DMS 273 (cell line): ENCODE measurements around the gene PTPRG.

ENCODE experiments used
- DNase-seq: peaks from one replicate; lab custom pipeline; 2025; ENCODE audit not compliant: unreplicated experiment; lab: John Stamatoyannopoulos, UW

Gene PTPRG

DNA sequence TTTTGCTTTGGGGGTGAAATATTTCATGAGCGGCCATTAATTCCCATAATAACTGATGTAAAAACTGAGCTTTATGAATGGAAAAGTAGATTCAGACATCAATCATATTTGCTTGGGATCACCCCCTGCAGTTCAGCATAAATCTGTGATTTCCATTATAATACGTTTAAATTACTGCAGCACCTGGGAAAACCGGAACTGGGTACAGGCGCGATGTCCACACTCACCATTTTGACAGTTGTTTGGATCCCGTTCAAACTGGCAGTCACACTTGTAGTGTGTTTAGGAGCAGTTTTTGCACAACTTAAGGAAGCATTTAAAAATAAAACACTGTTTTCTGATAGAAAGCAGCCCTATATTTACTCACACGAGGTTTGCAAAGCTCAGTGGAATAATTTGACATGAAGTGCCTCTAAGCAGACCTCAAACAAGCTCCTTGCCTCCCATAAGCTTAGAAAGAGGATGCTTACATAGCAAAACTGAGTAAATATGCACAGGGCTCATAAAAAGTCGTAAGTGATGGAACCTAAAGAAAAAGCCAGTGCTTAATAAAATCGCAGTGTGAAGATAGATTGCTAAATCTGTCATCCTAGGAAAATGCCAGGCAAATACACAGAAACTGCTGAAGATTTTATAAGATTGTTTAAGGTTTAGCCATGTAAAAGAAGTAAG is 377.6 kb downstream of the PTPRG start:
- DNase-seq: no peak

DNA sequence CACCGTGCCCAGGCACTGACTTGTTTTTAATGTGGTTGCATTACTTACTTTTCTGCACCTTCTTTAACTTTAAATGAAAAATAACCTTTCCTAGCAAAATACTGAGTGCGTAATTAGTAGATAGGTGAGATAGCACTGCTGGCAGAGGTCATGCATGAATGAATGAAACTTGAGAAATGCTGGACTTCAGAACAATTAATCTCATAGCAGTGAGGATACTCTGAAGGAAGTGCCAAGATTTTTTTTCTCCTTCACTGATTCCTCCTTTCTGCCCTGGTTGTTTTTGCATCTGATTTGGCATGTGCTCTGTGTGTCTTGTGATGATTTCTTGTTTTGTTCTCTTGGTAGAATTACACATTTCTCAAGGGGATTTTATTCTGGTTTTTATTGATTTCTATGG is 378.9 kb downstream of the PTPRG start:
- no peak for DNase-seq

DNA sequence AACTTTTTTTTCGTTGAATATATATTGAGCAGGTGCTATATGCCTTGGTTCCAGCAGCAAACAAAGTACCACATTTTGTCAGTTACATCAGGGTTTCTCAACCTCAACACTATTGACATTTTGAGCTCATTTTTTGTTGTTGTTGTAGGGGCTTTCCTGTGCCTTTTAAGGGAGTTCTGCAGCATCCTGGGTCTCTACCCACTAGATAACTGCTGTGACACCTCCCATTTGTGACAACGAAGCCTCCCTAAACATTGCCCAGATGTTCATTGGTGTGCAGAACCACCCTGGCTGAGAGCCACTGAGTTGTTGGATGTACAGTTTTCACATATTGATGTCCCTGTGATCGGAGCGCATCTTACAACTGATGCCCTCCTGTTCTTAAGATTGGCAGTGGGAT is 382.6 kb downstream of the PTPRG start:
- DNase-seq: no peak

DNA sequence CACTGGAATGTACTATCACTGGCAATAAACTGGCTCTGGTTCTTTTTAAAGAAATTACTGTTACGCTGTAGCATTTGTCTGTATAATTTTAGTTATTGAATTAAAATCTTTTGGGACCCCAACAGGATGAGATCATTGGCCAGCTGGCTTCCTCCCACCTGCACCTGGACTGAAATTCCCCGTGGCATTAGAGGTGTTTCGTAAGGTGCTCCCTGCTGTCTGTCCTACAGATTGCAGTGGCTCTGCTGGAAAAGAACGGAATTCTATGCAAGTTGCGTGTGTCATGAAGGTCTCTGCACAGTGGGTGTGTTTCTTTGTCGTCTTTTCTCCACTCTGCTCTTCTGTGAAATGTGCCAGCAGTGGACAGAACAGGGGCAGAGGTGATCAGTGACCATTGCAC is 383.4 kb downstream of the PTPRG start:
- no peak for DNase-seq

DNA sequence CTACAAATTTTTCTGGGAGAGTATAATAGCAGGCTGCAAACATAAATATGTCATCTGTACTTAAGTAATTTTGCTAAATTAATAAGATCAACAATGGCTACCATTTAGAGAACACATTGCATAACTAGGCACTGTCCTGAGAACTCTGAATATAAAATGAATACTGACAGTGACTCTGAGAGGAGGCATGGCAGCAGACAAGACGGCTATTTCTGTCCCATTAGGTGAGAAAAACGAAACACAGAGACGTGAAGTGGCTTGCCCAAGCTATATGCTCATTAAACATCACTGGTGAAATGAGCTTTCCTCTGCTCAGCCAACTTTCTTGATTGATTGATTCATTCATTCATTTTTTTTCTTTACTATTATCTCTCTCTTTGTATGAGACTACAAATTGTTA is 384.3 kb downstream of the PTPRG start:
- no peak for DNase-seq

DNA sequence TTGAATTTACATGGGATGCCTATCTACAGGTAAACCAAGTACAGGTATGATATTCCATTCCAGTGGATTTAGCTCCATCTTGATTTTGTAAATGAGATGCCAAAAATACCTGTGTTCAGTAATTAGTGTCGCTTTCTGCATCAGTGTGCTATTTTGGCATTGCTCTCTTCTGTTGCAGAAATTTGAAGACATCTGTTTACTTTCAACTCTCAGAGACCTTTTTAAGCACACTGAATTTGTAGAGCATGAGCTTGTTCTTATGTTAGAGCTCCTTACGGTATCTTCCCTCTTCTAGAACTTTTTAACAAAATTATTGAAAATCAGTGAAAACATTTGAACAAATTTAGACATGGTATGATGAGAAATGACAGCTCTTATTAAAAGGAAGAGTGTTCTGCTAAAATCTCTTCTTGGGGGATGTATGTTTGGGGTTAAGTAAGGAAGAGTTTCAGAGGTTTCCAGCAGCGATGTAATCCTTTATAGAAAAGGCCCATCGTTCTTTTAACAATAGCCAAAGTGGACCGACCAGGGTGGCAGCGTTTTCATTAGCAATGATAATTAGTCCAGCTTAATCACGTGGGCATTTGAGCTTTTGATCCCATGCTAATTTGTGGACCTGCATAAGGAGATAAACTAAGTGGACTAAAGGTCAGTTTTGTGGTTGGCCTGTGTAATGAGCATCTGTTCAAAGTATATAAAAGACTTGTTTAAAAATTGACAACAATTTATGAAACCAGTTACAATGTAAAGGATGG is 385.4 kb downstream of the PTPRG start:
- DNase-seq: no peak

DNA sequence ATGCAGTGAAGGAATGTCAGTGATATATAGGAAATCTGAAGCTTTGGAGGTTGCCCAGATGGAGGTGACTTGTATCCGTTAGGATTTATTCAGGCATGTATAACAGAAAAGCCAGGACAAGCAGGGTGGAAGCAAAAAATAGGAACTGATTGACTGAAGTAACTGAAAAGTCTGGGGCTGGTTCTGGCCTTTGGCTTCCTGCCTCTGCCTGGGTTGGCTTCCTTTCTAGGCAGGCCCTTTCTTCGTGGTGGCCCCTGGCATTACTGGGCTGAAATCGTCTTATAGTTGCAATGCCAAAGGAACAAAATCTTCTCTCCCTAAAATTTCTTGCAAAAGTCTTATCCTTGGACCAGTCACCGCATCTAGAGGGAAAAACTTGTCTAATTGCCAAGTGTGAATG is 386.1 kb downstream of the PTPRG start:
- DNase-seq: no peak

DNA sequence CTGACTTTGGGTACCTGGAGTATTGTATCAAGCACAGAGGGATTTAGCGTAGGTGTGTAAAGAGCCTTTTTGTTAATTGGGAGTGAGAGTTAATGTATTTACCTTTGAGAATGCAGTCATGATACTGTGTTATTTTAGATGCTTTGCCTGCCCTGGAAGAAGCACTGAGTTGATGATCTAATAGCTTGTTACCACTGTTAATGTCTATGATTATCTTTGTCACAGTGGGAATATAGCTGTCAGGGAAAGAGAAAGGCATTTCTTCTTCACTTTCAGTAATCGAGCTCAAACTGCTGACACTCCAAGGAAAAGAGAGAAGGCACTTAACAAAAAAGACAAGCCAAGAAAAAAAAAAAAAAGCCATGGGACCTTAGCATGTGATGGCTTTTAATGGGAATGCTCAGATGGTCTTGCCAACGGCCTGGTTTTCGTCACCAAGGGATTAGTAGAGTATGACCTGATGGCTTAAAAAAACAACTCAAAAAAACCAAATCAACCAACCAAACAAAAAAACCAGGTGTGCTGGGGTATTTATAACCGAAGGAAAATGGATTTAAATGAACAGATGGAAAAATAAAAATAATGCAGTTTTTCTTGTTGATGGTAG is 387.4 kb downstream of the PTPRG start:
- DNase-seq: no peak

DNA sequence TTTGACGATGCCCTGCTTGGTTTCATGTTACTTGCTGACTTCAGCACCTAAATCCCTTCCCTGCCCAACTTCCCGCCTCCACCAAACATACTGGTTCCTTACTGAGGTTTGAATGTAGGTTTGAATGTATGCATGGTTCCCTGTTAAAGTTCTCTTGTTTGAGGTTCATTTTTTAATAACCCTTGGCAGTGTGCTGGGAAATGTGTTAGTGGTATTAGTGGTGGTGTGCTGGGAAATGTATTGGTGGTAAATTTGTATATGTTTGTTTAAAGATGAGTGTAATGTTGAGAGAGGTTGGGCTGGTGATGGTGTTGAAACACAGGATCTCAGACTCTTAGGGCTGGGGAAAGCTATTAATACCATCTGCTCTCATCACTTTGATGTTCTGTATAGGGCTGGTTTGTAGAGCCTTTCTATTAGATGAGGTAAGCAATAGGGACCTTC is 392.7 kb downstream of the PTPRG start:
- peak; percentile 25 for DNase-seq

DNA sequence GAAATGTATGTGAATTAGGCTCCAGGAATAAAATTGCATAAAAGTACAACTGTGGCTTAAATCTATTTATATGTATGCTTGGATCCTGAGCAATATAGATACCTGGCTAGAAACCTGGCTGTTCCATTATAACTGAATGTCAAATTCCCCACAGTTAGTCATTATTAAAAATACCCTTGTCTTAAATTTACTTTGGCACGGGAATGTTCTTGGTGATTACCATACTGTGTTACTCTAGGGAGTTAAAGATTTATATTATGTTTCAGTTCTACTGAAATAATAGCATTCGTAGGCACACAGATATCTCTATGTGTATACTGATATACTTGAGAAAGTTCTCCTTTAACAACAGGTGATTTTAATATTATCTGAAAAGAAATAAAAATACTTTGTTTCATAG is 394.1 kb downstream of the PTPRG start:
- DNase-seq: no peak

DNA sequence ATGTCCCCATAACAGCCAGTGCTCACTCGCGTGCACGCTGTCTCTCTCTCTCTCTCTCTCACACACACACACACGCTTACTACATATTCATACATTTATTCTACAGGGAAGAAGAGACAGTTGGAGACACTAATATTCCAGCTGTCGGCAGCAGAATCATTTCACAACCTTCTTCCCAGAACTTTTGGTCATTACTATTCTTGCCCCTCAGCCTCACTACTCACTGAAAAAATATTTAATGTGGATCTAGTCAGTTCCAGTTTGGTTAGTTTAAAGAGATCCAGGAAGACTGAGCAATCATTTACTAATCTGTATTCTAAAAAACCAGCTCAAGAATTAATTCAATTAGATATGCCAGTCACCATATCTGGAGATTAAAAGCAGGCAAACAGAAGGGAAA is 394.9 kb downstream of the PTPRG start:
- no peak for DNase-seq

DNA sequence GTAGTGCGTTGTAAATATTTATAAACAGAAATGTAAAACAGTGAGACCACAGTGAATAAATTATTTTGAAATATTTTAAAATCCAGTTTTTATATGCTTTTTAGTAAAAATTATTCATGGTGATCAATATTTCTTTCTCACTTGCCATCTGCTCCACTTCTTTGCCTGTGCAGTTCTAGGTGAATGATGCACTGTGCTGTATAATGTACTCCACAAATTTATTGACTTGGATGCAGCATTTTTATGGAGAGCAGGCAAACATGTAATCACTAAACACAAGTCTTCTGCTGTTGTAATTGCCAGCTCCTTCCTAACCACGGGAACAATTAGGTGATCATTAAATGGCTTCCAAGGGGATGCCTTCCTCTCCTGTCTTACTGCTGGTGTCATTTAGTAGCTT is 395.9 kb downstream of the PTPRG start:
- DNase-seq: no peak

DNA sequence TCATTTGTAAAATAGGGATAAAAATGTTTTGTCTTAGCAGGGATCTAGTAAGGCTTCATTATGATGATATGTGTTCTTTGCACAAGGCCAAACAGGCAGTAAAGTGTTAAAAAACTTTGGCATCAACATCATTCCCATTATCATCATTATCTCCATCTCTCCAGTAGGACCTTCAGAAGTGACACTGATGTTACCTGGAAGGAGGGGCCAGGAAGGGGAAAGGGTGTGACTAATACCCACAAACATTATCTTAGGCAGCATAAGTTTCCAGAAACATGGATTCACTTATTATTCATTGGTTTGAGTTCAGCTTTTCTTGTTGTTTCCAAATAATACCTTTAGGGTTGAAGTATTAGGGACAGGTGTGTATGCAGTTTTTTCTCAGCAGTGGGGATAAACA is 399.6 kb downstream of the PTPRG start:
- no peak for DNase-seq

DNA sequence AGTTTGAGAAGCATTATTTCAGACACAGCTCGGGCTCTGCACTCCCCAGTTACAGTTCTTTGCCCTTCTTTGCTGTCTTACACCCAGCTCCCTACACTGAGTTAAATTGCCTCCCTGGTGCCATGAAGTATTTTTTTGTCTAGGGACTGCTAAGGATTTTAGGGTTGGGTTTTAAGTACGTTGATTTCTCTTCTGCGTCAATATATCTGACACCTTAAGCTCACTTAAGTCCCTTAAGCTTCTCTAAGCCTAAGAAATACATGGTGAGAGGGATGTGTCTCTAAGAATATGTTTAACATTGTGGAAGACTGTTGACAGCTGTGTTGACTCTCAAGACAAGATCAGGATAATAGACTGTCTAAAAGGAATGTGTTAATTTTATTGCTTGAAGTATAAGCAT is 400.5 kb downstream of the PTPRG start:
- DNase-seq: no peak

DNA sequence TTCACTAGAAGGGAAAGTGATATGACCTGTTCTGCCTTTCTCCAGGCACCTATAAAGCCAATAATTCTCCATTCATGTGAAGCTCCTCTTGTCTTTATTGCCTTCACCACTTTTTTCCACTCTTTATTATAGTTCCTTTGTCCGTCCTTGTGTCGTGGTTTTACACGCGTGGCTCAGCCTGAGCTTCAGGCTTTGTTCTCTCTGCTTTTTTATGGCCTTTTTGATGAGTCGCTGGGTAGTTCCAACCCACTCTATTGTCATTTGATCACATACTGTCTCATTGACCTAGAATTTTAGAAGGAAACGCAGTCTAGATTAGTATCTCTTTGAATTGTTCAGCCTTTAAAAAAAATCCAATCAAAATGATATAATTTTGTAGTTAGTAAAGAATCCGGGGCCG is 403.2 kb downstream of the PTPRG start:
- DNase-seq: no peak

DNA sequence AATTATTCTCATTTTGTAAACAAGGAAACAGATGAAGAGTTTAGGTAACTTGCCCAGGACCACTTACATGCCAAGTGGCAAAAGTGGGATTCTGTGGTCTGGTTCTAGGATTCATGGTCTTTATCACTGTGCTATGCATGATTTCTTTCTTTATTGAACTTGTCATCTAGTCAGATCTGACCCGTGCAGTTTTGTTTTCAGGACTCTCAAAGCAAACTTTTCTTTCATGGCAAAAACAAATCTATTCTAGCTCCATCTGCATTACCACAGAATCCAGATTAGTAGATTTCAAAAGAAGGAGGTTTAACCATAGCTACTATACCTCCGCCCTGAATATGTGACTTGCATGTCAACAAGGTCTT is 404.4 kb downstream of the PTPRG start:
- no peak for DNase-seq

DNA sequence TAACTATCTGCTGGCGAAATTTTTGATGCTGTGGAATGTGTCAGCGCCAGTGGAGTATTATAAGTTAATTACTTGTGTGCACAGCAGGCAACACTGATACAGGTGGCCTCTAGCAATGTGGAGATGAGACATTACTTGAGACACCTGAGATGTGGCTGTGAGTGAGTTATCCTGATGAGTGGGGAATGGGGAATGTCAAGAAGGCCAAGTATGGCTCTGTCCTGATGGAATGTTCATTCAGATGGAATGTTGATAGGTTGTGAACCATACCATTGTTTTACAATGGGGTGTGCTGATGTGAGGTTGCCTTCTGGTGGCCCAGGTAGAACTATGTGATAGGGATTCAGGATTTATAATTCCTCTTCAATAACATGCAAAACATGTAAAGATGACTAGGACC is 404.8 kb downstream of the PTPRG start:
- no peak for DNase-seq

DNA sequence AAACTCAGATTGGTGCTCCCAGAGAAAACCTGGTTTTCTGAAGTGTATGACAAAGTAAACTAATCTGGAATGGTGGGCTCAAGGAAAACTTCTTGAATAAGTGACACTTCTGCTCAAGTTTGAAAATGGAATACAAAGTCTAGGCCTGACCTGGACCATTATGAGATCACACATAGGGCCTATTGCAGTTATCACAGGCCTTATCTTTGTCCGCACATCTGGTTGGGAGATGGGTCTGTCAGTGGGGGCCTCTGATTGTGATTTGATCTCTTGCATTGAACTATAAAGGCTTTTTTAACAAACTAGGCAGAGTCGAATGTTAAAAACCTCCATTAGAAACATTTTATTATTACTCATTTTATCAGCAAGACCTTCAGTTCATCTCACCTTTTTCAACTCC is 405.6 kb downstream of the PTPRG start:
- DNase-seq: no peak

DNA sequence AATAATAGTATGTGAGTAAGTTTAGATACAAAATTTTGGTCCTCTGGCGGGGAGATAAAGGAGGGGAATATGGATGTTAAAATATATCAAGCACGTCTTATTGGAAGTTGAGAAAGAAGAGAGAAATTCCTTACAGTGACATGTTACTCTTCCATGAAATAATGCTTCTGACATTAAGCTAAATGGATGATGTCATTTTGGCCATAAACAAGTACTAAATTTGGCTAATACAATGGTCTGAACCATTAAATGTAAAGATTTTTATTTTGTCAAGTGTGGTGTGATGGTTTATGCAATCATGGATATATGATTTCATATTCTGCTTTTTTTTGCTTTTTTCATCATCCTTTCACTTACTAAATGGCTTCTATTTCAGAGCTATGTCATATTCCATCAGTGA is 406.6 kb downstream of the PTPRG start:
- DNase-seq: no peak

DNA sequence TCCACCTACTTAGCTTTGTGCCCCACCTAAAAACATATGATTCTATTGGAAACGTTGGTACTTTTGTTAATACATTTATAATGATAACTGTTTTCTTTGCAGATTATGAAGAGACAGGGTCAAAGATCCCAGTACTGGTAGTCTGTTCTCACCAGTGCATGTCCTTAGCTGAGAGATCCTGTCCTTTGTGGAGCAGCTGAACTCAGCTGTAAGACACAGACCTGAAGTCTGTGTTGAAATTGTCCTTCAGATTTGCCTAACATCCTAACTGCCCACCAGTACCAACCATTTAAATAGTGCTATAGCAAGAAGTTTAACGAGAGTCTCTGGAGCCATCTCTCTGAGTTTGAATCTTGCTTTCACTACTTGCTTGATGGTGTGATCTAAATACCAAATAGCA is 413.3 kb downstream of the PTPRG start:
- DNase-seq: no peak

DNA sequence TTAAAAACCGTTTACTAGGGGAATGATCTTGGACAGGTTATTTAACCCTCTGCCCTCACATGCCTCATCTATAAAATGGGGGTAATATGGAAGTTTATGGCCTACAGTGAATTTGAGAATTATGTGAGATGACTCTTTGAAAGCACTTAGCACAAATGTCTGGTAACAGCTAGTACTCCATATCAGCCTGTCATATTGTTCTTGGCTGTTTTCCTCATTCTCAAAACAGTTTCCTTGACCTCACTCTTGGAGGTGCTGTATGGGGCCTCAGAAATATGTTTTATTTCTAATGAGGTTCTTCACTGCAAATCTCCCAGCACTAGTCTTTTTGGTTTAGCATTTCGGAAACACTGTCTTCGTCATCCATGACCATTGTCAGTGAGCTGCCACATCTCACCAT is 413.8 kb downstream of the PTPRG start:
- DNase-seq: no peak

DNA sequence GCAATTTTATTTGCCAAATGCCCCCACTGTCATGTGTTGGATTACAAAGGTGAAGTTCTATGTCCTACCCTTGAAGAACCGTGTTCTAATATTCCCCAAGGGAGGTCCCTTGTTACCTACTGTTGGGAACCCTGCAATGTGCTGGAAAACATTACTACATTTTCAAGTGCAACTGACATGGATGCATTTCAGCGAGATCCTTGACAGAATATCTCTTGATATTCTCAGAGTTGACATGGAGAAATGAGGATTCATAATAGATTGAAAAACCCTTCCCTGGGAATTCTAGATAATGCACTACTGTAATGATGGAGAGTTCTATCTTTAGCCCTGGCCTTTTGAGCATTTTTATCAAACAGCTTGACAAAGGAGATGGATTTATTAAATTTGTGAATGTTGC is 414.6 kb downstream of the PTPRG start:
- no peak for DNase-seq
